ENCODE data around the gene RNASEH2A.
"Not testable (repeated sequence)": the region's sequence is repeated elsewhere in the genome, so short reads cannot be mapped to it uniquely, and the experiment has no call there.

RNASEH2A gene

GRCh38 chr19:12794196-12794941 lies 12.0 kb upstream of the RNASEH2A start:
- no peak for DNase-seq (ENCODE audit: low spot score)

- no peak for DNase-seq (ENCODE audit: low spot score)
Measured at GRCh38 chr19:12794971-12795381, 11.4 kb upstream of the RNASEH2A start.

GRCh38 chr19:12796146-12797071 lies 10.0 kb upstream of the RNASEH2A start:
- DNase-seq (ENCODE audit: low spot score): peak; percentile 78

GRCh38 chr19:12797141-12797587 lies 9.2 kb upstream of the RNASEH2A start:
- DNase-seq (ENCODE audit: low spot score): no peak

DNA sequence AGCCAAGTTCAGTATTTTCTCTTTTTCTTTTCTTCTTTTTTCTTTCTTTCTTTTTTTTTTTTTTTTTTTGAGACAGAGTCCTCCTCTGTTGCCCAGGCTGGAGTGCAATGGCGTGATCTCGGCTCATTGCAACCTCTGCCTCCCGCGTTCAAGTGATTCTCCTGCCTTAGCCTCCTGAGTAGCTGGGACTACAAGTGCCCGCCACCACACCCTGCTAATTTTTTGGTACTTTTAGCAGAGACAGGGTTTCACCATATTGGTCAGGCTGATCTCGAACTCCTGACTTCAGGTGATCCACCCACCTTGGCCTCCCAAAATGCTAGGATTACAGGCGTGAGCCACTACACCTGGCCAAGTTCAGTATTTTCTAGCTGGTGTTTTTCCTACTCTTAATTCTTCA lies 8.8 kb upstream of the RNASEH2A start:
- not testable (repeated sequence) for DNase-seq (ENCODE audit: low spot score)

GRCh38 chr19:12799742-12800465 lies 6.5 kb upstream of the RNASEH2A start:
- DNase-seq (ENCODE audit: low spot score): no peak

- DNase-seq (ENCODE audit: low spot score): no peak
Measured at GRCh38 chr19:12800466-12800770, 6.0 kb upstream of the RNASEH2A start.

DNA sequence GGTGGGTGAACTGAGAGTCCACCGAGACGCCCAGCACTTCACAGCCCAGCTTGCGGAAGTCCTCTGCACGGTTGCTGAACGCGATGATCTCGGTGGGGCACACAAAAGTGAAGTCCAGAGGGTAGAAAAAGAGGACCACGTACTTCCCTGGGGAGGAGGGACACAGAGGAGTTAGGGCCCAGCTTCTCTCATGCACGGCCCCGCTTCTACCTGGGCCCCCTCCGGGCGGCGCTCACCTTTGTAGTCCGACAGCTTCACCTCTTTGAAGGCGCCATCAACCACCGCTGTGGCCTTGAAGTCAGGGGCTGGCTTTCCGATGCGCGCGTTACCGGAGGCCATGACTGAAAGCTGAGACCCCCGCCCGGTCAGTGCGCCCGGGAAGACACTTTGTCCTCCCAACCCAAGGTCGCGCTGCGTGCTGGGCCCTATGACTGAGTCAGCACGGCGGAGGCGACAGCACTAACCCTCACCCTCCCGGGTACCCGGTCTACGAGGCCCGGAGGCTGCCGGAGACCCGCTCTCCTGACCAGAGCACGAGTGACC lies 5.4 kb upstream of the RNASEH2A start:
- DNase-seq (ENCODE audit: low spot score): no peak

DNA sequence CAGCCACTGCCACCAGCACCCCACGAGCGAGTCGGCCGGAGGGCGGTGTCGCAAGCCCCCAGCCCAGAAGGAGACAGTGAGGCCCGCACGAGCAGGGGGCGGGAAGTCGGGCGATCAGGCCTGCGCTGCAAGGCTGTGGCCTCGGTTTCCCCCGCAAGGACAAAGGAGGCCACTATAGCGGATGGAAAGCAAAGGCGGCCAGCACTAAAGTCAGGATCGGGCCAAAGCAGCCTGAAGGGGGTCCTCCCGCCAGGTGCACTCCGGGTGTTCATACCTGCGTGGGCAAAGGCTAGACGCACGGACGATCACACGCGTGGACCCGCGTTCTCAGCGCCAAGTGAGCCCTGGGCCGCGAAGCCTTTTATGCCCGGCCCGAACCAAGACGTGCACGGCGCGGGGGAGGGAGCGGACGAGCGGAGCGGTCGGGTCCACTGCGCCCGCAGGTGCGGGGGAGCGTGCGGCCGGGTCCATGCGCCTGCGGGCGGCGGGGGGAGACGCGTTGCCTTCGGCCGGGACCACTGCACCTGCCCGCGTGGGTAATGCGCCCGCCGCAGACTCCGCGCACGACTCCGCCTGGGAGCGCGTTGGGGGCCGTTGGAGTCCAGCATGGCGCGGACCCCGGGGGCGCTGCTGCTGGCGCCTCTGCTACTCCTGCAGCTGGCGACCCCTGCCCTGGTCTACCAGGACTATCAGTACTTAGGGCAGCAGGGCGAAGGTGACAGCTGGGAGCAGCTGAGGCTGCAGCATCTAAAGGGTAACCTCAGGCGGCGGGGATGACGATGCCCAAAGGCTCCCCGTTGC lies 4.7 kb upstream of the RNASEH2A start, which contains the start of the genes PRDX2 and THSD8:
Gene PRDX2 (minus strand): TSS at position 335 of the 801 bp plus-strand sequence. CDS start 539 bp downstream, outside the sequence.
Gene THSD8 (plus strand): TSS at position 604 of the 801 bp plus-strand sequence. CDS start 3 bp downstream, at position 607.
- peak; percentile 80 for DNase-seq (ENCODE audit: low spot score)

- no peak for DNase-seq (ENCODE audit: low spot score)
Measured at GRCh38 chr19:12802267-12803106, 3.9 kb upstream of the RNASEH2A start.

GRCh38 chr19:12804051-12804450 lies 2.3 kb upstream of the RNASEH2A start:
- DNase-seq (ENCODE audit: low spot score): no peak

DNA sequence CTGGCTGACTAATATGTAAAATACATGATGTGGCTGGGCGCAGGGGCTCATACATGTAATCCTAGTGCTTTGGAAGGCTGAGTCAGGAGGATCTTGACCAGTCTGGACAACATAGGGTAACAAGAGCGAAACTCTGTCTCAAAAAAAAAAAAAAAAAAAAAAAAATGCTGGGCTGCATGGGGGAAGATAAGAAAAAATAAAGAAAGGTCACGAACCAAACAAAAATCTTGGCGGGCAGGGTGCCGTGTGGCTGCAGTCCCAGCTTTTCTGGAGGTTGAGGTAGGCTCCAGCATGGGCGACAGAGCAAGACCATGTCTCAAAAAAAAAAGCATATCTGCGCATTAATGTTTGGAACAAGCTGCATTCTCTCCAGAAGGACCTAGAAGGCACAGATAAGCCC lies 8.7 kb downstream of the RNASEH2A start:
- DNase-seq (ENCODE audit: low spot score): no peak

GRCh38 chr19:12817188-12817587 lies 10.8 kb downstream of the RNASEH2A start:
- DNase-seq (ENCODE audit: low spot score): not testable (repeated sequence)

DNA sequence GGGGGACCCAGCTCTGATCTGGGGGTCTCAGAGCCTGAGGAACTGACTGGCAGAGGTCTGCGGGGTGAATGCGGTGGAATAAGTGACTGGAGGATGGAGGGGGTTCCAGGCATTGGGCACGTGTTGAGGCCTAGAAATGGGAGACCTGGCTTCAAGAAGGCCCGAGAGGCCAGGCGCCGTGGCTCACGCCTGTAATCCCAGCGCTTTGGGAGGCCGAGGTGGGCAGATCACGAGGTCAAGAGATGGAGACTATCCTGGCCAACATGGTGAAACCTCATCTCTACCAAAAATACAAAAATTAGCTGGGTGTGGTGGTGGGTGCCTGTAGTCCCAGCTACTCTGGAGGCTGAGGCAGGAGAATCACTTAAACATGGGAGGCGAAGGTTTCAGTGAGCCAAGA lies 11.4 kb downstream of the RNASEH2A start:
- not testable (repeated sequence) for DNase-seq (ENCODE audit: low spot score)

DNA sequence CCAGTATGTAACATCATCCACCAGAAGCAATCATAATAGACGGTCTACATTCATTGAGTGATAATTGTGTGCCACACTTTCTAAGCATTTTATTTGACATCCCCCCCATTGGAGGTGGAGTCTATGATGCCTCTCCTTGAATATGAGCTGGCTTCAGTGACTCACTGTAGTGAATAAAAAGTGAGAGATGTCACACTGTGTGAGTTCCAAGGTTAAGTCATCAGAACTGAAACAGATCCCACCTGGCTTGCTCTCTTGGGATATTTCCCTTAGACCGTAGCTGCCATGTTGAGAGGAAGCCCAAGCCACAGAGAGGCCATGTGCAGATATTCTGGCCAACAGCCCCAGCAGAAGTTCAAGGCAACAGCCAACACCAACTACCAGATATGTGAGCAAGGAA lies 15.4 kb downstream of the RNASEH2A start:
- no peak for DNase-seq (ENCODE audit: low spot score)

DNA sequence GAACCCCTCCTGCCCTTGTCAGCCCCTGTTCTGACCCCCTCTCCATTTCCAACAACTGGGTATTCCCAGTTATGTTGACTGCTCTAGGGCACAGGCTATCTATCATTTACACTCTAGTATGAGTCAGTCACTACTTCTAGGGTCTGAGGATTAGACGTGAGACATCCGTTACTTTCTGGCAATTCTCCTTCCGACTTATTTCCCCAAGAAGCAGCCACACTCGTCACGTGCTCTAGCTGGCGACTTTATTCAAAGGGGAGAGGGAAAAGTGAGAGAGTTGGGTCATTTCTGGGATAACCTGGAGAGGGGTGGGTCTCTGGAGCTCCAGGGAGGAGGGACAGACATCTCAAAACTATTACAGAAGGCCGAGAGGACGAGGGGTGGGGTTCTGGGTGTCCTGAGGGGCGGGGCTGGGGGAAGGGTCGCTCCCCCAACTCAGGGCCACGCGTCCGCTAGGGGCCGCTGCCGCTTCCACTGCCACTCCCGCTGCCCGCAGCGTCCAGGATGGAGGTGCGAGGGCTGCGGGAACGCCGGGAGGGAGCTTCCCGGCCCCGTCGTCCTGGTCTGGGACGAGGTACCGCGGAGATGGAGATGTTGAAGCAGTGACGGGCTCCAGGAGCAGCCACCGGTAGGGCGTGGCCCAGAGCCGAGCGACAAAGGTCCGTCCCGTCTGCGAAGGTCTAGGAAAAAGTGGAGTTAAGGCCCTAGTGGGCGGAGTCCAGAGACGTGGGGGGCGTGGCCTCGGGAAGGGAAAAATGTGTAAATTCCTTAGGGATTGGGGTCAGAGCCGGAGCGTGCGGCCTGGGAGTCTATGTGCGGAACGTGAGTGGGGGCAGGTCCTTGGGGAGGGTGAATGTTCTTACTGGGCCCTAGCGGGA lies 19.1 kb downstream of the RNASEH2A start:
- peak; percentile 76 for DNase-seq (ENCODE audit: low spot score)

DNA sequence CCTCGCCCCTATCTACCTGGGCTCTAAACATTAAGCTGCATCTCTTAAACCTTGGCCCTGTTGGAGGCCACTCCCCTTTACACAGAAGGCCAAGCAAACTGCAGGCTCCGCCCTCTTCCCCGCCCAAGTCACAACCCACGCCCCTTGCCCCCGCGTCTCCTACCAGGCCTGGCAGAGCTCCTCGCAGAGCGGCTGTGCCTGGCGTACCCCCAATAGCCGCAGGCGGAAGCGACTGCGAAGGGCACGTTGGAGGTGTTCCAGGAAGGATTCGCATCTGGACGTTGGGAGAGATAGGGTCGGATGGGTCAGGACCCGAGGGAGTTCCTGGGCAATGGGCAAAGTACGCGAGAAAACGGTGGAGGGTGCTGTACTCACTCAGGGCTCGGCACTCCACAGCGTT lies 22.1 kb downstream of the RNASEH2A start:
- peak; percentile 69 for DNase-seq (ENCODE audit: low spot score)

- no peak for DNase-seq (ENCODE audit: low spot score)
Measured at GRCh38 chr19:12833418-12833737, 27.0 kb downstream of the RNASEH2A start.

Measured in HuH-7 (cell line).